Measurements from ENCODE around the gene KCNJ5. TPM values are rescaled to one million over a fixed set of nuclear protein-coding genes. Genes with fewer than 3 reads are reported as not detected.

KCNJ5 gene
- total RNA-seq, 1 experiment from 2014 or later: 0.17 TPM

- TF ChIP-seq SP1 (IDR thresholded peaks at IDR 0.05; ENCODE audit: low read depth) (no peak), ELF1 (IDR thresholded peaks at IDR 0.05; ENCODE audit: borderline replicate concordance, low read depth) (no peak), RAD21 (IDR thresholded peaks at IDR 0.05; ENCODE audit: low read depth) (no peak), EZH2phosphoT487 (IDR thresholded peaks at IDR 0.05; ENCODE audit: borderline replicate concordance) (no peak), REST (IDR thresholded peaks at IDR 0.05; ENCODE audit: low read depth) (no peak), FOSL1 (IDR thresholded peaks at IDR 0.05; ENCODE audit: low read depth) (no peak)
Observed at GRCh38 chr11:128857341-128857740, 33.8 kb upstream of the KCNJ5 start.

More at GRCh38 chr11:128857341-128857740, 33.8 kb upstream of the KCNJ5 start:
- no peaks in the 10 kb centered on the region for H3K9me2 ChIP-seq (ENCODE audit: insufficient read depth)
- intact Hi-C loops (cut with micrococcal nuclease): no loop called here
- no TSS peak for BruUV-seq (replicated peaks)
- ChIA-PET CTCF (no interaction called here), RAD21 (ENCODE audit: low non-redundant PET in 1 of 2, low total read pairs in 2 of 2, uncharacterized antibody in 2 of 2, unreplicated experiment in 2 of 2) (no interaction called here), POLR2A (no interaction called here)
- H3K4me1 ChIP-seq (ENCODE audit: control insufficient read depth in 1 of 2, insufficient read depth in 2 of 2, low read length in 2 of 2): peaks cover 0 to 10% of the 10 kb centered on the region in 2 experiments; a peak in 1 of 4 replicates
- no peaks in the 10 kb centered on the region for H3K79me2 ChIP-seq (ENCODE audit: insufficient read depth, low read length)
- H4K20me1 ChIP-seq (ENCODE audit: insufficient read depth): no peaks in the 10 kb centered on the region
- no peak overlapping the region for H3K9ac ChIP-seq (ENCODE audit: low read length)
- H3K27me3 ChIP-seq (ENCODE audit: insufficient read depth, low read length): peaks cover 2% of the 10 kb centered on the region; the same call in 1 of the 2 replicates
- no peaks in the 10 kb centered on the region for H3K9me3 ChIP-seq (ENCODE audit: control insufficient read depth in 1 of 2, insufficient read depth in 1 of 2, low read depth in 1 of 2, low read length in 2 of 2)
- no peak overlapping the region for H3K27ac ChIP-seq (ENCODE audit: low read depth, low read length)
- no peak overlapping the region for H2AFZ ChIP-seq (ENCODE audit: low read depth, low read length, poor library complexity, severe bottlenecking)
- H3K36me3 ChIP-seq (ENCODE audit: control insufficient read depth in 1 of 2, insufficient read depth in 2 of 2, low read length in 2 of 2): no peaks in the 10 kb centered on the region
- no peak overlapping the region for H3K4me2 ChIP-seq (ENCODE audit: low read length)
- no peak overlapping the region for H3K4me3 ChIP-seq (replicated peaks in 1 of 2; ENCODE audit: low read depth in 1 of 2, low read length in 2 of 2)
- ATAC-seq (no peak), DNase-seq (ENCODE audit: low read depth, low spot score) (no peak)
